M059J (cell line): Measurements from ENCODE around the gene GRAMD1A. TPM values are rescaled to one million over a fixed set of nuclear protein-coding genes. Genes with fewer than 3 reads are reported as not detected.
A peak's percentile ranks its signal among the peaks of the same experiment; 100 is the strongest.

Source experiments
- DNase-seq: peaks from one replicate; pipeline ENCODE4 v3.0.0-alpha.2; 2012; ENCODE audit warnings: low read depth
- total RNA-seq: library from RNA; depleted of rRNA; stranded (reverse); fragments of >200 nt; shearing (Covaris generic); gene quantifications from 2 replicates; pipeline ENCODE4 v1.2.3, GENCODE V29; 2014

The GRAMD1A gene
- total RNA-seq, 1 experiment from 2014 or later: 21.5 TPM

DNA sequence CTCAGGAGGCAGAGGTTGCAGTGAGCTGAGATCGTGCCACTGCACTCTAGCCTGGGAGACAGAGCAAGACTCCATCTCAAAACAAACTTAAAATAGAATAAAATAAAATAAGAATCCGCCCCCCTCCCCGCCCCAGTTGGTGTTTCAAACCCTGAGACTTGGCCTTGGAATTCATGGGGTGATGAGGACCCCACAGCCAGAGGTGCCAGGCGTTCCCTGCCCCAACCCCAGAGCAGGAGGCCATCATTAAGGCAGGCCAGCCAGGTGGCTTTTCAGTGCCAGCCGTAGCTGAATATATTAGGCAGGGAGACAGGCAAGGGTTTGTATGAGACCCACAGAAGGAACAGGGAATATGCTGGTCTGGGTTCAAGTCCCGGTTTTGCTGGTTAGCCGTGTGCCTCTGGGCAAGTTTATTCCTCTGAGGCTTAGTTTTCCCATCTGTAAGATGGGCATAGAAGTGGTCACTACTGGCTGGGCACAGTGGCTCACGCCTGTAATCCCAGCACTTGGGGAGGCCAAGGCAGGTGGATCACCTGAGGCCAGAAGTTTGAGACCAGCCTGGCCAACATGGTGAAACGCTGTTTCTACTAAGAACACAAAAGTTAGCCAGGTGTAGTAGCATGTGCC lies 53.7 kb downstream of the GRAMD1A start:
- DNase-seq: no peak

DNA sequence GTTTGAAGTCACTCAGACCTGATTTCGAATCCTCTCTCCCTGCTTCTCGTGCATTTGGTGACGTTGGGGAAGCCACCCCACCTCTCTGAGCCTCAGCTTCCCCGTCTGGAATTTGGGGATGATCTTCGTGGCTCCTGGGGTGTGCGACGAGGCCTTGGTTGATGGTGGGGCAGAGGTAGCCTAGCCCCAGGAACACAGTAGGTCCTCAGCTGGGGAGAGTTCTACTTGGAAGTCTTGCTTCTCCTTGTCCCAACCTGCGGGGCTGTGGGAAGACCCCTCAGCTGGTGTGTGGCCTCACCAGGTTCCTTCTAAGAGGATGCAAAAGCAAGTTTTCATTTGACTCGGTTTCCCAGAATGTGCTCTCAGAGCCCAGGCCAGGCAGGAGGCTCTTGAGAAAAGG lies 54.5 kb downstream of the GRAMD1A start:
- DNase-seq: no peak

DNA sequence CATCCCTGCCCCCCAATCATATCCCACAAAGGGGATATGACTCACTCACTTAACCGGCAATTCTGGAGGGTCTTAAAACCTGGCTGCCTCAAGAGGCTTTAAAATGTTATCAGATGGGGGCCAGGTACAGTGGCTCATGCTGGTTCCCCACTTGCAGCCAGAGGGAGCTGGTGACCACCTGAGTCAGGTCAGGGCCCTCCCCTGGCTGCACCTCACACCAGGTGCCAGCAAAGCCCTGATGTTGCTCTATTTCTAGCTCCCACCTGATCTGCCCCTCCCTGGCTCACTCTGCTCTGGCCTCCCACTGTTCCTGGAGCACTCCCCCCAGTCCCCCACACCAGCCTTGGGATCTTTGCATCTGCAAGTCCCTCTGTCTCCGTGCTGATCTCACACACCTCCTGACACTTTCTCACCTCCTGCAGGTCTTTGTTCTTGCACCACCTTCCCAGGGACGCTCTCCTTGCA lies 55.6 kb downstream of the GRAMD1A start:
- no peak for DNase-seq

DNA sequence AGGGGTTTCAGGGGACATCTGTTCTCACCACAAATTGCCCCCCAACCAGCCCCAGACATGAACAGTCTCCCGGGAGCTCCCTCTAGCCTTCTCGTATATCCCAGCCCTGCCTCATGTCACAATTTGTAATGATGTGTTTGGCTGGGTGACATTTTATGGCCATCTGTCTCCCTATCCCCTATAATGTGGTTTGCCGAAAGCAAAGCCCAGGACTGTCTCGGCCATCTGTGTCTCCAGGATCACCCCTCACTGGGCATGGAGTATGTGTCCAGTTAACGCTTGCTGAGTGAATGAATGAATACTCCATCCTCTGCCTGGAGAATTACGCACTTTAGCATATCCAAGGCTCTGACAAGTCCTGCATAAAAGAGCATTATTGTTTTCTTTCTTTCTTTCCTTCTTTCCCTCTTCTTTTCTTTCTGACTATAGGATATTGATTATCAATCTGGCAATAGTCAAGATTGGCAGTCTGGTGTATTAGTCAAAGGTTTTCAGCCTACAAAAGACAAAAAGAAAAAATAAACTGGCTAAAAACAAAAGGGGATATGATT lies 56.5 kb downstream of the GRAMD1A start:
- DNase-seq: no peak

DNA sequence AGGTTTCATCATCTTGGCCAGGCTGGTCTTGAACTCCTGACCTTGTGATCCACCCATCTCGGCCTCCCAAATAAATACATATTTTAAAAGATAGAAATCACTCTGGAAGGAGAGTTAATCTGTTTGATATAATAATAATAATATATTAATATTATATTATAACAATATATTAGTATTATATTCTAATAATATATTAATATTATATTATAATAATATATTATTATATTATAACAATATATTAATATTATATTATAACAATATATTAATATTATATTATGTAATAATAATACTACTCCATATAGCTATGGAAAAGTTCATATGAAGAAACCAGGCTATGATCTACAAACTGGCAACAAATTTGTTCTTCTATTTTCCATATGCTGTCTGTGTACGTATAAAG lies 58.2 kb downstream of the GRAMD1A start:
- no peak for DNase-seq

DNA sequence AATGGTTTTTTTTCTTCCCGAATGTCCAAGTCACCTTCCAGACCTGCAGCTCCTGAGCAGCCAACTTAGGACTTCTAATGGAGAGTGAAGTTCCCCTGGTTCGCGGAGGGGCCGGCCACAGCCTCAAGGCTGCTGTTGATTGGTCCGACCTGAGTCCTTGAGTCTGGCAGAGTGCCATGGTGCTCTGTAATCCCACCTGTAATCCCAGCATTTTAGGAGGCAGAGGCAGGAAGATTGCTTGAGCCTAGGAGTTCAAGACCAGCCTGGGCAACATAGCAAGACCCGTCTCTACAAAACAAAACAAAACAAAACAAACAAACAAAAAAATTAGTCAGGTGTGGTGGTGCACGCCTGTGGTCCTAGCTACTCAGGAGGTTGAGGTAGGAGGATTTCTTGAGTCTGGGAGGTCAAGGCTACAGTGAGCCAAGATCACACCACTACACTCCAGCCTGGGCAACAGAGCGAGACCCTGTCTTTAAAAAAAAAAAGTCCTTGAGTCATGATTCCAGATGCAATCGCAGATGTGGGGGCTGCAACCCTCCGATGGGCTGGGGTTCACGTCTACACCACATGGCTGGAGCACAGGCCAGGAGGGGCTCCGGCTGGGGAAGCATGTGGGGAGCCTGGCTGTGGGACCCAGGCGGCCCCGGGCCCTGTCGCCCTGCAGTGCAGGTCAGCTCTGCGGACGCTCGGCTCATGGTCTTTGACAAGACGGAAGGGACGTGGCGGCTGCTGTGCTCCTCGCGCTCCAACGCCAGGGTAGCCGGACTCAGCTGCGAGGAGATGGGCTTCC lies 59.1 kb downstream of the GRAMD1A start:
- no peak for DNase-seq

DNA sequence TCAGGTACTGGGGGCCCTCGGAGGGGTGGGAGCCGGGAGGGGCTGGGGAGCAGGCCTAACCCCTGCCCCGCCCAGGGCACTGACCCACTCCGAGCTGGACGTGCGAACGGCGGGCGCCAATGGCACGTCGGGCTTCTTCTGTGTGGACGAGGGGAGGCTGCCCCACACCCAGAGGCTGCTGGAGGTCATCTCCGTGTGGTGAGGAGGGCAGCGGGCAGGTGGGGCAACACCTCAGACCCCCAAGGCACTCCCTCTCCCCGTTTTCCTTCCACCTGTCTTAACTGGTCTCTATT lies 59.6 kb downstream of the GRAMD1A start:
- no peak for DNase-seq

DNA sequence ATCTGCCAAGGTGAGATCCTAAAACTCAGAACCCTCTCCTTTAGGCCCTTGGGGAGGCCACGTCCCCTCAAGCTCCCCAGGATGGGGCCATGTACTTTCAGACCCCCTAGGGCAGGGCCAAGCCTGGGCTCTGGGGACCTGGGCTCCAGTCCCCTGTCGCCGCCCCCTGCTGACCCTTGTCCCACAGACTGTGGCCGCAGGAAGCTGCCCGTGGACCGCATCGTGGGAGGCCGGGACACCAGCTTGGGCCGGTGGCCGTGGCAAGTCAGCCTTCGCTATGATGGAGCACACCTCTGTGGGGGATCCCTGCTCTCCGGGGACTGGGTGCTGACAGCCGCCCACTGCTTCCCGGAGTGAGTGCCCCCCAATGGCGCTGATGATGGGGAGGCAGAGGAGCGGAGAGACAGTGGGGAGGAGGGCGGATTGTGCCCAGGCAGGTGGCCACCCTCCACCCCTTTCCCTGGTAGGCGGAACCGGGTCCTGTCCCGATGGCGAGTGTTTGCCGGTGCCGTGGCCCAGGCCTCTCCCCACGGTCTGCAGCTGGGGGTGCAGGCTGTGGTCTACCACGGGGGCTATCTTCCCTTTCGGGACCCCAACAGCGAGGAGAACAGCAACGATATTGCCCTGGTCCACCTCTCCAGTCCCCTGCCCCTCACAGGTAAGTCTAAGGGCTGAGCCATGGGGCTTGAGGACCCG lies 60.2 kb downstream of the GRAMD1A start:
- no peak for DNase-seq

DNA sequence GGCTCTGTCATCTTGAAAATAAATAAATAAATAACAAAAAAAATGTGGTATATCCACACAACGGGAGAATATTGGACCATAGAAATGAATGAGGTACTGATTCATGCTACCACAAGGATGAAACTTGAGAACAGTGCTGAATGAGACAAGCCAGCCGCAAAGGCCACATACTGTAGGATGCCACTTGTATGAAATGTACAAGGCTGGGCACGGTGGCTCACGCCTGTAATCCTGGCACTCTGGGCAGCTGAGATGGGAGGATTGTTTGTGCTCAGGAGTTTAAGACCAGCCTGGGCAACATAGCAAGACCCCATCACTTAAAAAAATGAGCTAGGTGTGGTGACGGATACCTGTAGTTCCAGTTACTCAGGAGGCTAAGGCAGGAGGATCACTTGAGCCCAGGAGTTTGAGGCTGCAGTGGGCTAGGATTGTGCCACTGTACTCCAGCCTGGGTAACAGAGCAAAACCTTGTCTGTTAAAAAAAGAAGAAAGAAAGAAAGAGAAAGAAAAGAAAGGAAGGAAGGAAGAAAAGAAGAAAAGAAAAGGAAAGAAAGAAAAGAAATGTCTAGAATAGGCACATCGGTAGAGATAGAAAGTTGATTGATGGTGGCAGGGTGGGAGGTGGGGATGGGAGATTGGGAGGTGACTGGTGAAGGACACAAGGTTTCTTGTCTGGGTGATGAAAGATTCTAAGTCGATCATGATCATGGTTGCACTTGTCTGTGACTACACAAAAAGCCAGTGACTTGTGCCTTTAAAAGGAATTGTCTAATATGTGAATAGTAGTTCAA lies 61.7 kb downstream of the GRAMD1A start:
- DNase-seq: peak; percentile 78

DNA sequence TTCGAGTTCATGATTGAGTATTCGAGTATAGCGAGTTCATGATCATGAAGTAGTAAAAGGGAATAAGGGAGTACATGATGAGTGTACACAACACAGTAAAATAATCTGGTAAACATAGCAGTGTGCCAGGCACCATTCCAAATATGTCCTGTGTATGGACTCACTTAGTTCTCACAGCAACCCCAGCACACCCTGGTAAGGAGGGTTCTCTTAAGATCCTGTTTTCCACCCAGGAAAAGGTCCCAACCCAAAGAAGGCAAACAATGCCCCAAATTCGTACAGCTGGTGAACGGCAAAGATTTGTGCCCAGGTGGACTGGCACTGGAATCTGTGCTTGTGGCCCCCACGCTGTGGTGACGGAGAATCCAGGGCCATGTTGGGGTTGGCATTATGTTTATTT lies 62.8 kb downstream of the GRAMD1A start:
- DNase-seq: no peak

DNA sequence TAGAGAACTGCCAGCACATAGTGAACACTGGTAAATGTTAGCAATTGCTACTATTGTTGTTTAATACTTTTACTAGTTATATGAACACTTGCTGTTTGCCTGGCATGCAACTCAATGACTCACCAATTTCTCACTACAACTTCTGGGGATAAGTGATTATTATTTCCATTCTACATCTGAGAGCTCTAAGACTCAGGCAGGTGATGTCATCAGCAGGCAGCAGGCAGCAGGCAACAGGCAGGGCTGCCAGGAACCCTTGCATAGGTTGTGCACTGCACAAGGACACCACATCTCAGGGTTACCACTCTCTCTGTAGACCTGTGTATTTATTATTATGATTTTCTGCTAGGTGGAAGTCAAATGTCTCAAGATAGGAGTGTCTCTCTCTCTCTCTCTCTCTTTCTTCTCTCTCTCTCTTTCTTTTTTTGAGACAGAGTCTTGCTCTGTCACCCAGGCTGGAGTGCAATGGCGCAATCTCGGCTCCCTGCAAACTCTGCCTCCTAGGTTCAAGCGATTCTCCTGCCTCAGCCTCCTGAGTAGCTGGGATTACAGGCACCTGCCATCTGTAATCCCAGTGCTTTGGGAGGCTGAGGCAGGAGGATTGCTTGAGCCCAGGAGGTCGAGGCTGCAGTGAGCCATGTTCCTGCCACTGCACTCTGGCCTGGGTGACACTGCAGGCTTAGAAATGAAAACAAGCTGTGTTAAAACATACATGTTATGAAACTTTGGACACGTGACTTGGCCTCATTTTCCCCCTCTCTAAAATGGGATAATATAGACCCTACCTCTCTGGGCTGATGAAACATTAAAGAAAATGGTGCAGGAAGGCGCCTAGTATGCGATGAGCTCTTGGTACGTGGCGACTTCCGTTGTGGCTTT lies 64.1 kb downstream of the GRAMD1A start:
- peak; percentile 75 for DNase-seq

DNA sequence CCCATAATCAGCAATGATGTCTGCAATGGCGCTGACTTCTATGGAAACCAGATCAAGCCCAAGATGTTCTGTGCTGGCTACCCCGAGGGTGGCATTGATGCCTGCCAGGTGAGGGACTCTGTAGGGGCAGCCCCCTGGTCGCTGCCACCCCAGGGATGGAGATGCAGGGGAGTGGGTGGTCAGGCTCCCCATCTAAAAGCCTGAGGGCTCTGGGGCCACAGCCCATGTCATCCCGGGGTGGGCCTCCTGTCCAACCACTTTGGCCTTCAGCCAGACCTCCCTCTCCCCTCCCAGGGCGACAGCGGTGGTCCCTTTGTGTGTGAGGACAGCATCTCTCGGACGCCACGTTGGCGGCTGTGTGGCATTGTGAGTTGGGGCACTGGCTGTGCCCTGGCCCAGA lies 65.5 kb downstream of the GRAMD1A start:
- DNase-seq: no peak

DNA sequence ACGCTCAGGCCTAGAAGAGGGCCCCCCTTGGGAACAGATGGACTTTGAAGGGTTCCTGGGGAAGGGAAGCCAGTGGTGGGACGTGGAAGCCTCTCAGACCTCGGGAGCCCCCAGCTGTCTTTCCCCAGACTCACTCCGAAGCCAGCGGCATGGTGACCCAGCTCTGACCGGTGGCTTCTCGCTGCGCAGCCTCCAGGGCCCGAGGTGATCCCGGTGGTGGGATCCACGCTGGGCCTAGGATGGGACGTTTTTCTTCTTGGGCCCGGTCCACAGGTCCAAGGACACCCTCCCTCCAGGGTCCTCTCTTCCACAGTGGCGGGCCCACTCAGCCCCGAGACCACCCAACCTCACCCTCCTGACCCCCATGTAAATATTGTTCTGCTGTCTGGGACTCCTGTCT lies 66.0 kb downstream of the GRAMD1A start:
- no peak for DNase-seq

DNA sequence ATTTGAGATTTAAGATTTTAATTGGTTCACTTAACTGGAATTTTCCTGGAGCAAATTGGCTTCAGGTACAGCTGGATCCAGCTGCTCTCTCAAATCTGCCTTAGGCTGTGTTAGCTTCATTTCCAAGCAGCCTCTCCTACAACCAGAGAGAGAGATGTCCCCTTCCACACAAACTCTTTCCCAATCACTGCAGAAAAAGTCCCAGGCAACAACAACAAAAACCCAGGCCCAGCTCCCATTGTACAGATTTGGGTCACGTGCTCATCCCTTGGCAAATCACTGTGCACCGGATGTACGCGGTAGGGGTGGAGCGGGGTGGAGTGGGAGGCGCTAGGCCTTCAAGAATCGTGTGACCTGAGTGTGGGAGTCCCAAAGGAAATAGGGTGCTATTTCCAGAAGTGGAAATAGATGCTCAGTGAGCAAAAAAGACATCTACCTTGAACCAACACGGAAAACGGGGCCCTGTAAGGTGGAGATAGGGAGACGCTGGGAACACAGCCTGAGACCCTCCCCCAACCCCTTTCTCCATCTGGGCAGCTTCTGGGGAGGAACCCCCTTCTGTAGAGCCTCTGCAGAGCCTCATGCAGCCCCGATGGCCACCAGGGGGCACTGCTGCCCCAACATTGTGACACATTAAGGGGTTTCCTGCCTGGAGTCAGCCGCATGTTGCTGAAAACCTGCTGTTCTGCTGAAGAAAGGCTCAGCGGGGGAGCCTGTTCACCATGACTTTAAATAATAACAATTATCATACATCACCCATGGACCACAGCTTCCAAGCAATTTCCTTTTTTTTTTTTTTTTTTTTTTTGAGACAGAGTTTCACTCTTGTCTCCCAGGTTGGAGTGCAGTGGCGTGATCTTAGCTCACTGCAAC lies 66.8 kb downstream of the GRAMD1A start:
- peak; percentile 71 for DNase-seq

DNA sequence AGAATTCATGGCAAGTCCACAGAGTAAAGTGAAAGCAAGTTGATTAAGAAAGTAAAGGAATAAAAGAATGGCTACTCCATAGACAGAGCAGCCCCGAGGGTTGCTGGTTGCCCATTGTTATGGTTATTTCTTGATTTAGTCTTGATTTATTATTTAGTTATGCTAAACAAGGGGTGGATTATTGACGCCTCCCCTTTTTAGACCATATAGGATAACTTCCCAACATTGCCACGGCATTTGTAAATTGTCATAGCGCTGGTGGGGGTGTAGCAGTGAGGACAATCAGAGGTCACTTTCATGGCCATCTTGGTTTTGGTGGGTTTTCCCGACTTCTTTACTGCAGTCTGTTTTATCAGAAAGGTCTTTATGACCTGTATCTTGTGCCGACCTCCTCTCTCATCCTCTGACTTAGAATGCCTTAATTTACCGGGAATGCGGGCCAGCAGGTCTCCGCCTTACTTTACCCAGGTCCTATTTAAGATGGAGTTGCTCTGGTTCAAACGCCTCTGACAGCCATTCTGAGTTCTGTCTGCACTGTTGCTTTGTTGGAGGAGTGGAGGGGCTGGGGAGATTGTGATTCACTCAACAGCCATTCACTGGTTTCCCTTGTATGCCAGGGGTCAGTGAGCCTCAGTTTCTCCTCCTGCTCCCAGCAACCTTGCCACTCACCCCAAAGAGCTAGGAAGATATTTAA lies 69.0 kb downstream of the GRAMD1A start:
- no peak for DNase-seq

DNA sequence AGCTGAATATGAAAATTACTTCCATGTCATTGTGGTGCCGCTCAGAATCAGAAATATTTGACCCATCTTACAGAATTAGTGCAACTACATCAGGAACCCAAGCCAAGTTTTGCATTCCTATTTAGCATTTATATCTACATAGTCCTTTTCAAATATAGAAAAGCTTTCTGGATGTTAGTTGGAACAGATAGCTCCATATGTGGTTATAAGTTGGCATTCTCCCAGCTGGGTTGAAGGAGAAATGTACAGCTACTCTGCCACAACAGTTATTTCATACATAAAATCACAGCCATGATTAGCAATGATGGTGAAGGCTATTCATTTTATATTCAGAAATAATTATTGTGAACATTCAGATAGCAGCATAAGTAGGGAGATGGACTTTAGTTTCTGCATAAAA lies 69.6 kb downstream of the GRAMD1A start:
- DNase-seq: no peak

DNA sequence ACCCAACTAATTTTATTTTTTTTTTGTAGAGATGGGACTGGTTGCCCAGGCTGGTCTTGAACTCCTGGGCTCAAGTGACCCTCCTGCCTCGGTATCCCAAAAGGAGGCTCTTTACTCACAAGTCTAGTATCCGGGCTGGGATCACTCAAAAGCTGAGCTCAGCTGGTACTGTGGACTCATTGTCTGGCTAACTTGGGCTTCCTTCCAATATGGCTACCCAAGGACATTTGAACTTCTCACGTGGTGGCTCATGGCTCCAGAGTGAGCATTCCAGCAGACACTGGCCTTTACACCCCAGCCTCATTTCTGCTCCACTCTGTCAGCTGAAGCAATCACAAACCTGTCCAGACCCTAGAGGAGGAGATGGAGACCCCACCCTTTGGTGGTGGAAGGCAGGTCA lies 70.3 kb downstream of the GRAMD1A start:
- no peak for DNase-seq

DNA sequence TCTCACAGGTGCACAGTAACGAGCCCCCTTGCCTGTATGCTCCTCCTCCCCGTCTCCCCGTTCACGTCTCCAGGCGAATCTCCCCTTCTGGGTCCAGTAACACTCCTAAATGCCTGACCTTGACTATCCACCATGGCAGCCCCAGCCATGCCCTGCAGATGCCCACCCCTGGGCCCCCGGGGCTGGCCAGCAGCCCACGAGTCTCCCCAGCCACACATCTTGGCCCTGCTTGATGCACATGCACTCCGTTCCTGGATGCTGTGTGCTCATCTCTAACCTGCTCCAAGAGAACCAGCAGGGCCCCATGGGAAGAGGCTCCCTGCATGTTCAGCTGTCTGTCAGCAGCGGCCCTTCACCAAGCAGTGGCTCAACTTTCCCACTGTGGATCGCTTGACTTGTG lies 73.4 kb downstream of the GRAMD1A start:
- no peak for DNase-seq

DNA sequence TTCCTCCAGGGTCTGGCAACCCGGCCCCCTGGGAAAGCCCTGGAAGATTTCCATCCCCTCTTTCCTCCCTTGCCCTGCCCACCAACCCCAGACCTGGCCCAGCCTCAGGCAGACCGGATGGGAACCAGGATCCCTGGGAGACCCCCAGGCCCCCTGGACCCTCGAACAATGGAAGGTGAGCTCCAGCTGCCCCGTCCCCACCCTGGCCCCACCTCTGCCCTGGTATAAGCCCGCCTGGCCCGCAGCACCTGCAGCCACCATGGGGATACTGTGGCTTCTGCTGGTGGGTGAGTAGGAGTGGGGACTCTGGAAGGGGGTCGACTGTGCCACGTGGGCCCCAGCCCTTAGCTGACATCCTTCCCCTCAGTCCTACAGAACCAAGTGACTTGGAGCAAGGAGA lies 73.8 kb downstream of the GRAMD1A start:
- DNase-seq: no peak
